HUES6 (cell line): ENCODE results near the gene PIMREG.
"Not testable (repeated sequence)": the region's sequence is repeated elsewhere in the genome, so short reads cannot be mapped to it uniquely, and the experiment has no call there.

Experiments used
- H3K27ac ChIP-seq: 2 replicates; pipeline ENCODE4 v1.7.0; 2013; ENCODE audit warnings: low read depth, mild to moderate bottlenecking, low read length, inconsistent platforms
- H3K27me3 ChIP-seq: 2 replicates; pipeline ENCODE4 v1.6.1; 2013; ENCODE audit warnings: low read length; ENCODE audit not compliant: control insufficient read depth, insufficient read depth
- H3K36me3 ChIP-seq: 2 replicates; pipeline ENCODE4 v1.6.1; 2013; ENCODE audit warnings: low read length; ENCODE audit not compliant: control insufficient read depth, insufficient read depth
- H3K4me1 ChIP-seq: 2 replicates; pipeline ENCODE4 v1.6.1; 2013; ENCODE audit warnings: low read length; ENCODE audit not compliant: control insufficient read depth, insufficient read depth
- H3K4me3 ChIP-seq: 2 replicates; pipeline ENCODE4 v1.5.1; 2013; ENCODE audit warnings: low read depth, low read length
- H3K9ac ChIP-seq: one replicate; pipeline ENCODE4 v1.6.1; 2013; ENCODE audit warnings: mild to moderate bottlenecking, low read length
- H3K9me3 ChIP-seq: 2 replicates; pipeline ENCODE4 v1.6.1; 2013; ENCODE audit warnings: low read depth, low read length; ENCODE audit not compliant: control insufficient read depth, insufficient read depth

The PIMREG gene

GRCh38 chr17:6482796-6483195 lies 38.5 kb downstream of the PIMREG start:
- H3K4me3 ChIP-seq, H3K27ac ChIP-seq, H3K9ac ChIP-seq, H3K27me3 ChIP-seq, H3K36me3 ChIP-seq, H3K9me3 ChIP-seq: not testable (repeated sequence)
- H3K4me1 ChIP-seq = peaks cover 28% of the 10 kb centered on the region

GRCh38 chr17:6483507-6483906 lies 39.3 kb downstream of the PIMREG start:
- Histone ChIP-seq H3K9ac (no peak overlapping the region), H3K4me3 (no peak overlapping the region), H3K27me3 (no peaks in the 10 kb centered on the region), H3K36me3 (no peaks in the 10 kb centered on the region), H3K9me3 (no peaks in the 10 kb centered on the region), H3K27ac (no peak overlapping the region), H3K4me1 (peaks cover 34% of the 10 kb centered on the region)

DNA sequence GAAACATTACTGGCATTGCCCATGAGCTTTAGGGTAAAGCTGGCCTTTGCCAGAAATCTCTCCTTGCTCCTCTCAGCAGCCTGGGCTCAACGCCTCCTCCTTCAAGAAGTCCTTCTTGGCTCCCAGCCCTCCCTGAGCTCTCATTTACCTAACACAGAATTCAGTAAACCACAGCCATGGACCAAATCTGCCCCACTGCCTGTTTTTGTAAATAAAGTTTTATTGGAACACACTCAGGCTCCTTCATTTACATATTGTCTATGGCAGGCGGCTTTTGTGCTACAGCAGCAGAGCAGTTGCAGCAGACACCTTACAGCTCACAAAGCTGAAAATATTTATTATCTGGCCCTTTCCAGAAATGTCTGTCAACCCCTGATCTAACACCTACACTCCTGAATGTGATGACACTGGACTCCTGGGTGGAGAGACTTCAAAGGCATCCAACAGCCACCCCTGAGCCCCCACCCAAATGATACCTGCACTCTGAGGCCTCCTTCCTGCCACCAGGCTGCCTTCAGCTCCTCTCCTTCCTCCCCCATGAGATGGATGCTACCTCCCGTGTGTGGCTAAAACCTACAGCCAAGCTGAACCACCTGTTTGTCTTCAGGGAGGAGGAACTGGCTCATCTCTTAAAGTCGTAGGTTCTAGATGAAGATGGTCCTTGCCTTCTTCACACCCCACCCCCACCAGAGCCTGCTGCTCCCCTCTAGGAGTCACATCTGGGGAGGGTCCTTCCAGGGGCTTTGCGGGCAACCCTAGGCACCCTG lies 41.6 kb downstream of the PIMREG start:
- Histone ChIP-seq H3K27me3 (no peaks in the 10 kb centered on the region), H3K4me1 (peaks cover 33% of the 10 kb centered on the region), H3K9ac (no peak overlapping the region), H3K27ac (no peak overlapping the region), H3K4me3 (no peak overlapping the region), H3K36me3 (no peaks in the 10 kb centered on the region), H3K9me3 (no peaks in the 10 kb centered on the region)

GRCh38 chr17:6487251-6488007 lies 43.2 kb downstream of the PIMREG start:
- no peaks in the 10 kb centered on the region for H3K27me3 ChIP-seq
- H3K4me1 ChIP-seq = peaks cover 38% of the 10 kb centered on the region
- H3K9ac ChIP-seq = no peak overlapping the region
- H3K36me3 ChIP-seq = no peaks in the 10 kb centered on the region
- no peak overlapping the region for H3K27ac ChIP-seq
- no peaks in the 10 kb centered on the region for H3K9me3 ChIP-seq
- H3K4me3 ChIP-seq = no peak overlapping the region

GRCh38 chr17:6488008-6488539 lies 43.8 kb downstream of the PIMREG start:
- Histone ChIP-seq H3K27me3 (no peaks in the 10 kb centered on the region), H3K27ac (no peak overlapping the region), H3K9me3 (no peaks in the 10 kb centered on the region), H3K4me1 (peaks cover 38% of the 10 kb centered on the region), H3K4me3 (no peak overlapping the region), H3K9ac (no peak overlapping the region), H3K36me3 (no peaks in the 10 kb centered on the region)

- Histone ChIP-seq H3K9me3 (no peaks in the 10 kb centered on the region), H3K4me1 (peaks cover 38% of the 10 kb centered on the region), H3K4me3 (no peak overlapping the region), H3K27me3 (no peaks in the 10 kb centered on the region), H3K27ac (no peak overlapping the region), H3K9ac (no peak overlapping the region), H3K36me3 (no peaks in the 10 kb centered on the region)
Measured at GRCh38 chr17:6489016-6489550, 44.8 kb downstream of the PIMREG start.

- no peak overlapping the region for H3K4me3 ChIP-seq
- no peak overlapping the region for H3K27ac ChIP-seq
- no peaks in the 10 kb centered on the region for H3K36me3 ChIP-seq
- peaks cover 42% of the 10 kb centered on the region for H3K4me1 ChIP-seq
- no peak overlapping the region for H3K9ac ChIP-seq
- H3K27me3 ChIP-seq = no peaks in the 10 kb centered on the region
- H3K9me3 ChIP-seq = no peaks in the 10 kb centered on the region
Measured at GRCh38 chr17:6491071-6491700, 46.9 kb downstream of the PIMREG start.

DNA sequence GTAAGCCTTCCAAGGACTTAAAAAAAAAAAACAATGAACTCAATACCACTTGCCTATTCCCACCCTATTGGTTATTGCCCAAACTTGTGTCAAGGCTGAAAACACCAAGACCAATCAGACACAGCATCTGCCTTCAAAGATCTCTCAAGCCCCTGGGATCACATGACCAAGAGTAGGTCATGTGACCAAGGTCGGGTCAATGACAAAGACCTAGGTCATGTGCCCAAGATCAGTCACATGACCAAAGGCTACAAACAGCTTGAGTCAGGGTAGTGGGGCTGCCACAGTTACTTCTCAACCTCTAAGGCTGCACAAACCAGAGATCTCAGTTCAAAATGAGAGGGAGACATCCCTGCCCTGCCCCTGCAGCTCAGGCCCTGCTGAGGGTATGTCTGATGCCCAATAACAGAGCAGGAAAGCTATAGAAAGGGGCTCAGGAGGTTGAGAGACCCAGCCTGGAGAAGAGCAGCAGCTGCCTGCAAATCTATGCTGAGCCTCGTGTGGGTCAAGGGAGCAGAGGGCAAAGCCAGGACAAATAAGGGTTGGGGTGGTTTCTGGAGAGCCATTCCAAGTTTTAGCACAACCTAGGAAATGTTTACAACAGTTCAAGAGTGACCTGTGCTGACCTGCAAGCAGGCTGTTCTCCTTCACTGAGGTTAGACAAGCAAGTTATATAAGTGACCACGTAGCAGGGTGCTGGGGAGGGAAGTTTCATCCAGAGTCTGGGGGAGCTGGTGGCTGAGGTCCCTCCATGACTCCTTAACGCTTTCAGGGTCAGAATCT lies 48.8 kb downstream of the PIMREG start:
- Histone ChIP-seq H3K27me3 (no peaks in the 10 kb centered on the region), H3K36me3 (no peaks in the 10 kb centered on the region), H3K9ac (no peak overlapping the region), H3K4me3 (no peak overlapping the region), H3K9me3 (no peaks in the 10 kb centered on the region), H3K4me1 (peaks cover 43% of the 10 kb centered on the region), H3K27ac (no peak overlapping the region)

DNA sequence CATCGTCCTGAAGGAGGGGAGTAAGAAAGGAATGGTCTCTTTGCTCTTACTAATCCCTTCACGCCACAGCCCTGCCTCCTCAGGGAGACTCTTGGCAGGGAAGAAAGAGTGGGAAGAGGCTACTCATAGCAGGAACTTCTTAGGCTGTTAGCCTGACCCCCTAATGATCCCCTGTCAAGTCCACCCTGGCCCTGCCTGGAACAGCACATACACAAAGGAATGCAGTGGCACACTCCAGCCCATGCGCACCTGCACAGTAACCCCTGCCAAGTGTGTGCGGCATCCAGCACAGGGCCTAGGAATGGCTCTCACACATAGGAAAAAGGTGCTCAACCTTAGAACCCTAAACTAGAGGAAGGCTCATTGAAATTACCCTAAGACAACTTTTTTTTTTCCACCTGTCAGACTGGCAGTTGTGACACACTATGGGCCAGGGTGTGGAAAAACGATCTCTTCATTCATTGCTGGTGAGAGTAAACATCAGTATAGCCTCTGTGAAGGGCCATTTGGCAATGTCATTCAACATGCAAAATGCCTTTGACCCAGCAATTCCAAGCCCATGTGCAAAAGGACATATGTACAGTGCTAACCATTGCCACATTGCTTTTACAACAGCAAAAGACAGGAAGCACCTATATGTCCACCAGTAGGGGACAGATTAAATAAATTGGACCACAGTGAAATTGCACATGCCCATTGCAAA lies 50.1 kb downstream of the PIMREG start:
- no peak overlapping the region for H3K4me3 ChIP-seq
- no peak overlapping the region for H3K27ac ChIP-seq
- H3K4me1 ChIP-seq = peaks cover 44% of the 10 kb centered on the region
- H3K9ac ChIP-seq = no peak overlapping the region
- H3K9me3 ChIP-seq = no peaks in the 10 kb centered on the region
- H3K36me3 ChIP-seq = no peaks in the 10 kb centered on the region
- H3K27me3 ChIP-seq = no peaks in the 10 kb centered on the region
